IMR-90 (cell line): Measurements from ENCODE around the gene SLC22A14. TPM values are rescaled to one million over a fixed set of nuclear protein-coding genes. Genes with fewer than 3 reads are reported as not detected.

Experiments
- ATAC-seq: fragments of 200-7000 bp; cut with Tn5 transposase; 2 replicates; pipeline ENCODE4 v1.9.1; 2020; ENCODE audit warnings: low read depth, mild to moderate bottlenecking, moderate library complexity
- BruUV-seq: library from RNA; stranded (reverse); fragments of 400-500 nt; replicated peaks from 2 replicates; lab custom pipeline; 2021; lab: Mats Ljungman, UMichigan
- CTCF ChIA-PET: fragments of 300-600 bp; formaldehyde crosslinking; extraction: SDS; loops from one replicate; lab custom pipeline; 2021; ENCODE audit warnings: antibody characterized with exemption; lab: Yijun Ruan, JAX
- POLR2A ChIA-PET: fragments of 300-600 bp; sonication (Branson Sonifier 250); formaldehyde crosslinking; loops from one replicate; lab custom pipeline; 2022; ENCODE audit warnings: antibody characterized with exemption; ENCODE audit not compliant: unreplicated experiment; lab: Charles Lee
- DNase-seq: peaks from one replicate; pipeline ENCODE4 v3.0.0; 2013
- H2AFZ ChIP-seq: replicated peaks from 2 replicates; pipeline ENCODE3; 2013; ENCODE audit warnings: low read length, mild to moderate bottlenecking; ENCODE audit not compliant: poor library complexity
- H2AK5ac ChIP-seq: 2 replicates; pipeline ENCODE4 v1.6.1; 2013; ENCODE audit warnings: low read depth, low read length, inconsistent platforms
- H2AK9ac ChIP-seq: replicated peaks from 2 replicates; pipeline ENCODE3; 2013; ENCODE audit warnings: mild to moderate bottlenecking, low read depth, low read length, moderate library complexity; ENCODE audit not compliant: poor library complexity
- H2BK120ac ChIP-seq: 2 replicates; pipeline ENCODE4 v1.6.1; 2013; ENCODE audit warnings: low read depth, low read length, inconsistent platforms
- H2BK15ac ChIP-seq: 3 replicates; pipeline ENCODE4 v1.6.1; 2013; ENCODE audit warnings: low read depth, low read length, inconsistent platforms
- H2BK20ac ChIP-seq: 2 replicates; pipeline ENCODE4 v1.6.1; 2013; ENCODE audit warnings: low read depth, mild to moderate bottlenecking, inconsistent platforms, low read length, moderate library complexity
- H2BK5ac ChIP-seq: 2 replicates; pipeline ENCODE4 v1.6.1; 2013; ENCODE audit warnings: mild to moderate bottlenecking, low read depth, low read length, inconsistent platforms; ENCODE audit not compliant: poor library complexity, severe bottlenecking
- H3K14ac ChIP-seq: replicated peaks from 2 replicates; pipeline ENCODE4 v1.6.1; 2013; ENCODE audit warnings: low read depth, low read length, inconsistent platforms
- H3K18ac ChIP-seq: 2 replicates; pipeline ENCODE4 v1.6.1; 2013; ENCODE audit warnings: low read depth, low read length, control low read depth
- H3K23ac ChIP-seq: 2 replicates; pipeline ENCODE4 v1.6.1; 2013; ENCODE audit warnings: low read depth, low read length, inconsistent platforms
- H3K27ac ChIP-seq: 2 replicates; pipeline ENCODE4 v1.5.1; 2013; ENCODE audit warnings: mild to moderate bottlenecking, control low read depth, low read length; ENCODE audit not compliant: insufficient read depth
- H3K27me3 ChIP-seq: 2 replicates; pipeline ENCODE4 v1.6.1; 2013; ENCODE audit warnings: low read length; ENCODE audit not compliant: control insufficient read depth, insufficient read depth
- H3K36me3 ChIP-seq: 2 replicates; pipeline ENCODE4 v1.6.1; 2013; ENCODE audit warnings: low read length, mixed read lengths; ENCODE audit not compliant: control insufficient read depth, insufficient read depth
- H3K4ac ChIP-seq: 2 replicates; pipeline ENCODE4 v1.6.1; 2013; ENCODE audit warnings: low read depth, low read length, inconsistent platforms
- H3K4me1 ChIP-seq: 2 replicates; pipeline ENCODE4 v1.6.1; 2013; ENCODE audit warnings: low read length, mixed read lengths; ENCODE audit not compliant: control insufficient read depth, insufficient read depth
- H3K4me2 ChIP-seq: 2 replicates; pipeline ENCODE4 v1.6.1; 2013; ENCODE audit warnings: low read depth, mild to moderate bottlenecking, control low read depth, low read length, moderate library complexity
- H3K4me3 ChIP-seq: 2 replicates; pipeline ENCODE4 v1.5.1; 2013; ENCODE audit warnings: low read depth, mild to moderate bottlenecking, control low read depth, low read length, moderate library complexity; ENCODE audit not compliant: insufficient read depth
- H3K56ac ChIP-seq: 2 replicates; pipeline ENCODE4 v1.6.1; 2013; ENCODE audit warnings: low read length, inconsistent platforms; ENCODE audit not compliant: insufficient read depth; ENCODE audit errors: extremely low read depth
- H3K79me1 ChIP-seq, 2 experiments: 2 replicates each; pipeline ENCODE4 v1.6.1; 2013; ENCODE audit warnings: low read length in 2 of 2, inconsistent platforms in 1 of 2, low read depth in 1 of 2
- H3K9ac ChIP-seq: 2 replicates; pipeline ENCODE4 v1.6.1; 2013; ENCODE audit warnings: low read depth, low read length, control low read depth
- H3K9me1 ChIP-seq: 2 replicates; pipeline ENCODE4 v1.6.1; 2013; ENCODE audit warnings: low read length, inconsistent platforms; ENCODE audit not compliant: insufficient read depth
- H3K9me3 ChIP-seq: 2 replicates; pipeline ENCODE4 v1.6.1; 2013; ENCODE audit warnings: low read length; ENCODE audit not compliant: control insufficient read depth, insufficient read depth
- H4K20me1 ChIP-seq: 2 replicates; pipeline ENCODE4 v1.6.1; 2013; ENCODE audit warnings: low read length, inconsistent platforms; ENCODE audit not compliant: insufficient read depth
- H4K5ac ChIP-seq: 2 replicates; pipeline ENCODE4 v1.6.1; 2013; ENCODE audit warnings: mild to moderate bottlenecking, low read depth, low read length, control low read depth
- H4K8ac ChIP-seq, 2 experiments: 2 replicates each; pipeline ENCODE4 v1.6.1; 2013; ENCODE audit warnings: low read depth in 2 of 2, low read length in 2 of 2, control low read depth in 1 of 2, inconsistent platforms in 1 of 2
- H4K91ac ChIP-seq: 2 replicates; pipeline ENCODE4 v1.6.1; 2013; ENCODE audit warnings: low read depth, low read length, inconsistent platforms; ENCODE audit not compliant: insufficient read depth
- CEBPB ChIP-seq: IDR thresholded peaks from 2 replicates; pipeline ENCODE4 v1.6.1; 2012; ENCODE audit warnings: low read depth, low read length, improper control_type of control experiment
- CHD1 ChIP-seq: IDR thresholded peaks from 2 replicates; pipeline ENCODE4 v1.6.1; 2012; ENCODE audit warnings: low read depth, low read length, improper control_type of control experiment
- CTCF ChIP-seq: conservative IDR thresholded peaks from 2 replicates; pipeline ENCODE4 v1.5.1; 2012; ENCODE audit warnings: mild to moderate bottlenecking, low read depth, low read length, improper control_type of control experiment
- FOS ChIP-seq: fragments of 150-350 bp; IDR thresholded peaks from 2 replicates; pipeline ENCODE4 v1.6.1; 2016; ENCODE audit warnings: low read depth, low read length
- MXI1 ChIP-seq: IDR thresholded peaks from 2 replicates; pipeline ENCODE4 v1.6.1; 2012; ENCODE audit warnings: low read depth, mild to moderate bottlenecking, low read length, moderate library complexity, borderline replicate concordance
- NFE2L2 ChIP-seq: fragments of 150-350 bp; IDR thresholded peaks from 2 replicates; pipeline ENCODE4 v1.6.1; 2016; ENCODE audit warnings: low read depth, mild to moderate bottlenecking, low read length
- POLR2A ChIP-seq: IDR thresholded peaks from 2 replicates; pipeline ENCODE4 v1.6.1; 2012; ENCODE audit warnings: mild to moderate bottlenecking, low read depth, low read length
- RAD21 ChIP-seq: IDR thresholded peaks from 2 replicates; pipeline ENCODE4 v1.6.1; 2012; ENCODE audit warnings: low read length, improper control_type of control experiment
- RCOR1 ChIP-seq: IDR thresholded peaks from 2 replicates; pipeline ENCODE4 v1.6.1; 2012; ENCODE audit warnings: mild to moderate bottlenecking, low read length, improper control_type of control experiment; ENCODE audit not compliant: insufficient replicate concordance
- SMC3 ChIP-seq: fragments of 150-350 bp; IDR thresholded peaks from 2 replicates; pipeline ENCODE4 v1.6.1; 2016; ENCODE audit warnings: low read depth, mild to moderate bottlenecking, antibody characterized with exemption, low read length, moderate library complexity
- USF2 ChIP-seq: fragments of 150-350 bp; IDR thresholded peaks from 2 replicates; pipeline ENCODE4 v1.6.1; 2017; ENCODE audit warnings: mild to moderate bottlenecking, antibody characterized with exemption, low read length, low read depth
- WGBS, 2 experiments: methylation state at CpG; one replicate each; pipeline versions ENCODE4 v1.1.5 to v1.1.7; 2013; ENCODE audit warnings: missing lambda C conversion rate in 2 of 2; ENCODE audit not compliant: insufficient read length in 1 of 2; ENCODE audit errors: extremely low coverage in 2 of 2; 5-methylcytosine and 5-hydroxymethylcytosine counted together
- dilution Hi-C: fragments of 300-500 bp; cut with HindIII; formaldehyde crosslinking; loops from one replicate; pipeline ENCODE4 v1.14.3; 2018; ENCODE audit warnings: low sequenced_read_pairs; ENCODE audit not compliant: unreplicated experiment
- in situ Hi-C: fragments of 300-500 bp; cut with MboI; formaldehyde crosslinking; loops from 3 replicates; pipeline ENCODE4 v1.14.3; 2019; ENCODE audit warnings: low sequenced_read_pairs, inconsistent platforms, mixed read lengths
- intact Hi-C: fragments of 100-400 bp; cut with micrococcal nuclease; formaldehyde crosslinking; loops from 2 replicates; pipeline ENCODE4 v1.10.0; 2022
- polyA plus RNA-seq, 3 experiments: library from polyadenylated mRNA; depleted of rRNA; stranded (reverse); fragments of >200 nt; gene quantifications; 2 replicates each; pipeline ENCODE4 v1.2.3, GENCODE V29; 2012; ENCODE audit warnings: low replicate concordance in 1 of 3
- total RNA-seq: library from RNA; depleted of rRNA; stranded (reverse); fragments of >200 nt; gene quantifications from 2 replicates; pipeline ENCODE4 v1.2.3, GENCODE V29; 2012
- TF ChIP-seq, protein P1 (sequence below): fragments of 150-350 bp; IDR thresholded peaks from 2 replicates; pipeline ENCODE4 v1.6.1; 2016; ENCODE audit warnings: low read depth, mild to moderate bottlenecking, low read length, moderate library complexity, borderline replicate concordance

SLC22A14 gene
- total and polyA plus RNA-seq, 2 of the 4 experiments (the other 2 are of a cell fraction), result under 0.01 to 0.07 TPM

GRCh38 chr3:38323060-38323459 lies 41.0 kb downstream of the SLC22A14 start:
- Histone ChIP-seq H2AK5ac (no peak overlapping the region), H2BK20ac (no peak overlapping the region), H3K4me1 (no peaks in the 10 kb centered on the region), H4K20me1 (no peaks in the 10 kb centered on the region), H2BK120ac (no peak overlapping the region), H3K18ac (no peak overlapping the region), H2AFZ (no peak overlapping the region), H3K27ac (no peak overlapping the region), H3K4me3 (no peak overlapping the region), H2BK15ac (no peak overlapping the region), H3K56ac (no peak overlapping the region), H3K9ac (no peak overlapping the region), H3K36me3 (no peaks in the 10 kb centered on the region), H2AK9ac (no peak overlapping the region), H4K5ac (no peak overlapping the region), H3K23ac (no peak overlapping the region), H3K4ac (no peak overlapping the region), H4K8ac (no peak overlapping the region), H3K79me1 (no peaks in the 10 kb centered on the region), H4K91ac (no peak overlapping the region), H3K27me3 (no peaks in the 10 kb centered on the region; the same call in none of the 2 replicates), H3K9me3 (no peaks in the 10 kb centered on the region; the same call in none of the 2 replicates), H3K9me1 (no peaks in the 10 kb centered on the region), H2BK5ac (no peak overlapping the region), H3K4me2 (no peak overlapping the region), H3K14ac (no peak overlapping the region)
- ATAC-seq (no peak), DNase-seq (no peak)
- no TSS peak for BruUV-seq
- ChIA-PET POLR2A (no interaction called here), CTCF (no interaction called here)
- in situ Hi-C loops (no loop called here), intact Hi-C loops (no loop called here), dilution Hi-C loops (no loop called here)
- no CpG with 5 or more reads among the region's 1 CpG for WGBS, 2 experiments
- TF ChIP-seq CHD1 (no peak), NFE2L2 (no peak), SMC3 (no peak), USF2 (no peak), MXI1 (no peak), CTCF (no peak), RAD21 (no peak), FOS (no peak), RCOR1 (no peak), POLR2A (no peak), CEBPB (no peak)
- TF ChIP-seq, protein P1, sequence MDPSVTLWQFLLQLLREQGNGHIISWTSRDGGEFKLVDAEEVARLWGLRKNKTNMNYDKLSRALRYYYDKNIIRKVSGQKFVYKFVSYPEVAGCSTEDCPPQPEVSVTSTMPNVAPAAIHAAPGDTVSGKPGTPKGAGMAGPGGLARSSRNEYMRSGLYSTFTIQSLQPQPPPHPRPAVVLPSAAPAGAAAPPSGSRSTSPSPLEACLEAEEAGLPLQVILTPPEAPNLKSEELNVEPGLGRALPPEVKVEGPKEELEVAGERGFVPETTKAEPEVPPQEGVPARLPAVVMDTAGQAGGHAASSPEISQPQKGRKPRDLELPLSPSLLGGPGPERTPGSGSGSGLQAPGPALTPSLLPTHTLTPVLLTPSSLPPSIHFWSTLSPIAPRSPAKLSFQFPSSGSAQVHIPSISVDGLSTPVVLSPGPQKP, result no peak
